ENCODE results near the gene NSMCE3. TPM values are rescaled to one million over a fixed set of nuclear protein-coding genes. Genes with fewer than 3 reads are reported as not detected.
A peak's percentile ranks its signal among the peaks of the same experiment; 100 is the strongest.

The NSMCE3 gene
- total and polyA plus RNA-seq, 9 of the 15 experiments (the other 6 are each of a cell fraction or from before 2014, with no cell fraction given): 0.92 to 8.4 (median 5.4) TPM

GRCh38 chr15:29269485-29270168 is at the start of gene NSMCE3 (continued):
- TF ChIP-seq ZNF197 (CRISPR knock-in tag; IDR thresholded peaks at IDR 0.05; ENCODE audit: low read depth): no peak
- TF ChIP-seq KDM4B (IDR thresholded peaks at IDR 0.05; ENCODE audit: borderline replicate concordance in 2 of 2, low read depth in 1 of 2): no peak
- TF ChIP-seq PHTF2 (CRISPR knock-in tag; IDR thresholded peaks at IDR 0.05): no peak
- no peak for TF ChIP-seq PCBP2 (IDR thresholded peaks at IDR 0.05; ENCODE audit: low read depth, low read length, poor library complexity, severe bottlenecking)
- peak; percentile 53 for TF ChIP-seq HCFC1 (IDR thresholded peaks at IDR 0.05; ENCODE audit: low read depth, low read length)
- no peak for TF ChIP-seq KLF13 (tag; IDR thresholded peaks at IDR 0.05; ENCODE audit: borderline replicate concordance, low read depth)
- no peak for TF ChIP-seq HLTF (IDR thresholded peaks at IDR 0.05)
- TF ChIP-seq MEIS2 (IDR thresholded peaks at IDR 0.05; ENCODE audit: partially characterized antibody): peak; percentile 86
- TF ChIP-seq ARID3B (CRISPR knock-in tag; IDR thresholded peaks at IDR 0.05; ENCODE audit: borderline replicate concordance): no peak
- no peak for TF ChIP-seq SP1 (CRISPR knock-in tag; IDR thresholded peaks at IDR 0.05)
- peak; percentile 48 for TF ChIP-seq TAF1 (IDR thresholded peaks at IDR 0.05; ENCODE audit: control insufficient read depth, extremely low read depth, insufficient read depth, low read length, severe bottlenecking)
- no peak for TF ChIP-seq MECOM (CRISPR knock-in tag; IDR thresholded peaks at IDR 0.05)
- TF ChIP-seq SRSF7 (optimal IDR thresholded peaks at IDR 0.05; ENCODE audit: low read depth, low read length): no peak
- TF ChIP-seq BMI1 (IDR thresholded peaks at IDR 0.05; ENCODE audit: low read length): no peak
- TF ChIP-seq YBX1 (IDR thresholded peaks at IDR 0.05): no peak
- no peak for TF ChIP-seq LARP7 (IDR thresholded peaks at IDR 0.05)
- TF ChIP-seq ATF7 (IDR thresholded peaks at IDR 0.05): peak; percentile 59; the same call in 1 of the 2 replicates
- TF ChIP-seq NCOA4 (IDR thresholded peaks at IDR 0.05; ENCODE audit: partially characterized antibody): no peak
- peak; percentile 77 for TF ChIP-seq L3MBTL2 (IDR thresholded peaks at IDR 0.05)
- peak; percentile 94 for TF ChIP-seq CREB1 (IDR thresholded peaks at IDR 0.05)
- peak; percentile 84 for TF ChIP-seq CREB1 (CRISPR knock-in tag; IDR thresholded peaks at IDR 0.05)
- TF ChIP-seq TRIM25 (IDR thresholded peaks at IDR 0.05; ENCODE audit: borderline replicate concordance): no peak
- peak; percentile 58 for TF ChIP-seq TBP (optimal IDR thresholded peaks at IDR 0.05; ENCODE audit: low read depth, low read length)
- TF ChIP-seq E2F8 (IDR thresholded peaks at IDR 0.05; ENCODE audit: low read depth, partially characterized antibody): no peak

Measured in K562 (cell line).